GM12864 (cell line): ENCODE data around the gene PTGS1.

Experiments
- DNase-seq: peaks from one replicate; pipeline ENCODE4 v3.0.0-alpha.2; 2011; ENCODE audit warnings: low read depth
- H3K4me3 ChIP-seq: 2 replicates; pipeline ENCODE4 v1.5.1; 2011; ENCODE audit warnings: mild to moderate bottlenecking, low read depth, low read length, control low read depth
- CTCF ChIP-seq: IDR thresholded peaks from 2 replicates; pipeline ENCODE4 v1.5.1; 2011; ENCODE audit warnings: low read depth, mild to moderate bottlenecking, moderate library complexity, low read length, control low read depth, inconsistent platforms; ENCODE audit errors: missing control alignments

PTGS1 gene

DNA sequence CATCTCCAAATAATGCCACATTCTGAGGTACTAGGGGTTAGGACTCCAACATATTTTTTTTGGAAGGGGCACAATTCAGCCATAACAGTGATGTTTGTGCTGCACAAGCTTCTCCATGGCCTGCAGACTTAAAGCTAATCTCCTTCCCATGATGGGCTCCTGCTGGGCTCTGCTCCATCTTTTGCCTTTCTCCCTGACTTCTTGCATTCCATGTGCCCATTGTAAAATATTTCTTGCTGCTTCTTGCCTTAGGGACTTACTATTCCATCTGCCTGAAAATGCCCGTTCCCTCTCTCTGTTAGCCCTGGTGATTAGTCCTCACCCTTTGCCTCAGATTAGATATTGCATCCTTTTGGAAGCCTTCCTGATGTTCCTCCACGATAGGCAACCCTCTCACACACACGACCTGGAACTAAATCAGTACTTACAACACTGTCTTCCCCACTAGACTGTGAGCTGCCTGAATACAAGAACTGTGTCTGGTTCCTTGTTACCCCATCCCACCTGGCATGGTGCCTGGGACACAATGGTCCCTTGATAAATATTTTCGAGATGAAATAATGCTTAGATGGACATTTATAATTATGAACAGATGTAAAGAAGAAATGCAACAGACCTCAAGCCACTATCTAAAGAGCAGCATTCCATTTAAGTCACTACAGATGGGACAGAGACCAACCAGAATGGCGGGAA lies 73.4 kb downstream of the PTGS1 start:
- no peak overlapping the region for H3K4me3 ChIP-seq
- DNase-seq = no peak
- no peak for TF ChIP-seq CTCF
